Activated T-cell treated with anti-CD3 and anti-CD28 coated beads, Interleukin-2, amount 50 U/mL, for 24 hours (primary cell): ENCODE results near the gene ZBED2.
A peak's percentile ranks its signal among the peaks of the same experiment; 100 is the strongest.
"Not testable (repeated sequence)": the region's sequence is repeated elsewhere in the genome, so short reads cannot be mapped to it uniquely, and the experiment has no call there.

ENCODE experiments used
- DNase-seq: peaks from one replicate; pipeline ENCODE4 v3.0.0-alpha.2; 2020
- H3K27ac Mint-ChIP-seq: 2 replicates; pipeline ENCODE4 v1.8.0; 2020; ENCODE audit warnings: mild to moderate bottlenecking, mixed read lengths
- H3K27me3 Mint-ChIP-seq: 2 replicates; pipeline ENCODE4 v1.8.0; 2020; ENCODE audit warnings: mixed read lengths
- H3K36me3 Mint-ChIP-seq: 2 replicates; pipeline ENCODE4 v1.8.0; 2020; ENCODE audit warnings: low read depth, mixed read lengths
- H3K4me1 Mint-ChIP-seq: 2 replicates; pipeline ENCODE4 v1.8.0; 2020; ENCODE audit warnings: low read depth, mixed read lengths
- H3K4me3 Mint-ChIP-seq: 2 replicates; pipeline ENCODE4 v1.8.0; 2020; ENCODE audit warnings: mild to moderate bottlenecking, moderate library complexity, mixed read lengths
- H3K9me3 Mint-ChIP-seq: 2 replicates; pipeline ENCODE4 v1.8.0; 2020; ENCODE audit warnings: mixed read lengths

The ZBED2 gene

DNA sequence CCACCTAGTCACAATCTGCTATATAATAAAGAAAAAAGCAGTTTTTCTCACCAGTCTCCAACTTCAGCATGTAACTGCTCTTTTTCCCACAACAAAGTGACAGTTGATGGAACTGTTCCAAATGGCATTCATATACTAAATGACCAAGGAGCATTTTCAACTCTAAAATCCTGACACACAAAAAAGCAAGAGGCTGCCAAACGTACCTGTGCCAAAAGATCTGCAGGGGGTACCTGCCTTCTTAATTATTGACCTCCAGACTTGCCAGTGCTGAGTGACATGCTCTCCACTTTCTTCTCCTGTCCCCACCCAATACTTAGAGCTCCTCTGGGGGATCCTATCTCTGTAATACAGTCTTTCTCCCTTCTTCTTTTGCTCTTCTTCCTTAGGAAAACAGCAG is 18.0 kb downstream of the ZBED2 start:
- Mint-ChIP-seq H3K27ac (peak overlapping the region; percentile 28), H3K4me1 (peaks cover 86% of the 10 kb centered on the region), H3K4me3 (no peak overlapping the region), H3K9me3 (no peaks in the 10 kb centered on the region), H3K36me3 (peaks cover 79% of the 10 kb centered on the region), H3K27me3 (no peaks in the 10 kb centered on the region)
- no peak for DNase-seq

DNA sequence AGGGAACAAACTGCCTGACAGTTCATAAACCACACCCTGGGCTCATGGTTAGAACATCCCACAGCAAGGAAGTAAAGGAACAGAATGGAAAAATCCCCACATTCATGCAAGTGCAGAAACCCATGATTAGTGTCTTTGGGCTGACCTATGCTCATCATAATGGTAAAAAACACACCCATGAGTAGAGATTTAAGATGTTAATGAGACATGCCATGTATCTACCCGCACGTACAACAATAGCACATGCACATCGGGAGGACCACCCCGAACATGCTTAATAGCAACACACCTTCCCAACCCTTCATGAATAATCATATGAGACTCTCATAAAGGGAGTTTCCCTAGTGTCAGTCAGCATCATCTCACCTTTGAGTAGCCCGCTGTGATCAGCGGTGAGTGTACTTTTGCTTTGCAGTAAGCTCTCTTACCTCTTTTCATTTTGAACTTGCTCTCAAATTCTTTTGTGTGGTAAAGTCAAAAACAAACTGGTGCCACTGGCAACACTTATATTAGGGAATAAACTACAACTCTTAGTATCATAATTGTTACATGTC is 23.2 kb downstream of the ZBED2 start:
- peak overlapping the region; percentile 38 for H3K4me3 Mint-ChIP-seq
- peaks cover 71% of the 10 kb centered on the region for H3K36me3 Mint-ChIP-seq
- H3K27ac Mint-ChIP-seq, result peak overlapping the region; percentile 89
- peaks cover 79% of the 10 kb centered on the region for H3K4me1 Mint-ChIP-seq
- H3K27me3 Mint-ChIP-seq, result no peaks in the 10 kb centered on the region
- peak; percentile 55 for DNase-seq
- H3K9me3 Mint-ChIP-seq, result no peaks in the 10 kb centered on the region

DNA sequence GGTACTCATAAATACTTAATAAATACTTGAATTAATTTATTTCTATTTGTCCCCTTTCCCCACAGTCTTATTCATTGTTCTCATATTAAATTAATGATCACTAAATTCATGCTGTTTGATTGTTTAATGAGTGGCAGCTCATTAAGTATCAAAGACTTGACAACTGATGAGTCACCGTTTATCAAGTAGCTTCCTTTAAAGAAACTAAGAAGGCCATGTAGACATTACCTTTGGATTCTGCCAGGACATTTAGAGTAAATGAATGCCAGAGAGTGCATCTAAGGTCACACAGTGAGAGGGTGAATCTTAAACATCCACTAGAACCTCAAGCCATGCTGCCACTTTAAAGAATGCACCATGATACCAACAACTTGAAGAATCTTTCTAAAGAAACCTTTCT is 23.9 kb downstream of the ZBED2 start:
- H3K9me3 Mint-ChIP-seq, result no peaks in the 10 kb centered on the region
- peak overlapping the region; percentile 89 for H3K27ac Mint-ChIP-seq
- H3K4me1 Mint-ChIP-seq, result peaks cover 80% of the 10 kb centered on the region
- DNase-seq, result no peak
- no peaks in the 10 kb centered on the region for H3K27me3 Mint-ChIP-seq
- H3K4me3 Mint-ChIP-seq, result no peak overlapping the region
- H3K36me3 Mint-ChIP-seq, result peaks cover 68% of the 10 kb centered on the region

GRCh38 chr3:111570404-111571030 is 24.6 kb downstream of the ZBED2 start:
- H3K27ac Mint-ChIP-seq, result peak overlapping the region; percentile 89
- peaks cover 79% of the 10 kb centered on the region for H3K4me1 Mint-ChIP-seq
- H3K27me3 Mint-ChIP-seq, result no peaks in the 10 kb centered on the region
- H3K4me3 Mint-ChIP-seq, result no peak overlapping the region
- H3K36me3 Mint-ChIP-seq, result peaks cover 64% of the 10 kb centered on the region
- DNase-seq, result no peak
- no peaks in the 10 kb centered on the region for H3K9me3 Mint-ChIP-seq

DNA sequence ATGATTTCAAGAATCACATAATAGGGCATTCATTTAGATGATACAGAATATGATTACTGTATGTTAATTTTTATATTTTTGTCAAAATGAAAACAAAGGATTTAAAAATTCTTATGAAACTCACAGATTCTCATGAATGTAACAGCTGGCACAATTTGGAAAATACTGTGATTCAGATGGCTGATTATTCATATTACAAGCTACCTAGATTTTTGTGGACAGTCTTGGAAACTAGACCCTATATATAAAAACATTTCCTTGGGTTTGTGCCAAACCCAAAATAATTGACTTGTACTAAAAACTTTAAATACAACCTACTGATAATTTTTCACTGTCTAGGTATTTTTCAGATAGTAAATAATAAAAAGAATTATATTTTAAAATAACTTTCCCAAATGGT is 26.2 kb downstream of the ZBED2 start:
- H3K27me3 Mint-ChIP-seq, result no peaks in the 10 kb centered on the region
- no peak overlapping the region for H3K27ac Mint-ChIP-seq
- DNase-seq, result no peak
- H3K4me1 Mint-ChIP-seq, result peaks cover 84% of the 10 kb centered on the region
- H3K4me3 Mint-ChIP-seq, result no peak overlapping the region
- H3K9me3 Mint-ChIP-seq, result no peaks in the 10 kb centered on the region
- peaks cover 64% of the 10 kb centered on the region for H3K36me3 Mint-ChIP-seq

DNA sequence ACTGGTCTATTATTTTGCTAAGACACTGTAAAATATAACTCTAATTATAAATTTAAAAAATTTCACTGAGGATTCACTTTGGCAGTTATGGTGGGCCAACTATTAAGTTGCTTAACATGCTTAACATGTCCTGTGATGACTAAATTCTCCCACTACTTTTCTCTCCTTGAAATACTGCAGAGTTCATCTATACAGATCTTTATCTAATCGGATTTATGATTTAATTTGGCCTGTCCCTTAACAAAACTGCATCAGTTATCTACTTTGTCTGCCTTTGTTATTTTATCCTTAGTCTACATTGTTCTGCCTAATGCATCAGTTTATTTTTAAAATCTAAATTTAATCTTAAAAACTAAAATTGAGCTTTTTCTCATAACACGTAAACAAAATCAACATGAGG is 26.8 kb downstream of the ZBED2 start:
- H3K27me3 Mint-ChIP-seq, result no peaks in the 10 kb centered on the region
- H3K9me3 Mint-ChIP-seq, result no peaks in the 10 kb centered on the region
- H3K36me3 Mint-ChIP-seq, result peaks cover 62% of the 10 kb centered on the region
- no peak overlapping the region for H3K4me3 Mint-ChIP-seq
- peaks cover 84% of the 10 kb centered on the region for H3K4me1 Mint-ChIP-seq
- DNase-seq, result no peak
- H3K27ac Mint-ChIP-seq, result no peak overlapping the region

GRCh38 chr3:111566844-111567243 is 28.3 kb downstream of the ZBED2 start:
- Mint-ChIP-seq H3K27ac (peak overlapping the region; percentile 77), H3K36me3 (peaks cover 58% of the 10 kb centered on the region), H3K9me3 (no peaks in the 10 kb centered on the region), H3K27me3 (no peaks in the 10 kb centered on the region), H3K4me1 (peaks cover 83% of the 10 kb centered on the region), H3K4me3 (no peak overlapping the region)
- DNase-seq, result no peak

DNA sequence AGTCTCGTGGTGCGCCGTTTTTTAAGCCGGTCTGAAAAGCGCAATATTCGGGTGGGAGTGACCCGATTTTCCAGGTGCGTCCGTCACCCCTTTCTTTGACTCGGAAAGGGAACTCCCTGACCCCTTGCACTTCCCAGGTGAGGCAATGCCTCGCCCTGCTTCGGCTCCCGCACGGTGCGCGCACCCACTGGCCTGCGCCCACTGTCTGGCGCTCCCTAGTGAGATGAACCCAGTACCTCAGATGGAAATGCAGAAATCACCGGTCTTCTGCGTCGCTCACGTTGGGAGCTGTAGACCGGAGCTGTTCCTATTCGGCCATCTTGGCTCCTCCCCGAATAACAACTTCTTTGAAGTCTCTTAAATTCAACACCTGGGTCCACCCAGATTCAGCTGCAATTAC is 33.2 kb downstream of the ZBED2 start:
- not testable (repeated sequence) for DNase-seq, H3K4me3 Mint-ChIP-seq, H3K9me3 Mint-ChIP-seq, H3K27me3 Mint-ChIP-seq, H3K27ac Mint-ChIP-seq
- Mint-ChIP-seq H3K36me3 (peaks cover 19% of the 10 kb centered on the region), H3K4me1 (peaks cover 42% of the 10 kb centered on the region)

DNA sequence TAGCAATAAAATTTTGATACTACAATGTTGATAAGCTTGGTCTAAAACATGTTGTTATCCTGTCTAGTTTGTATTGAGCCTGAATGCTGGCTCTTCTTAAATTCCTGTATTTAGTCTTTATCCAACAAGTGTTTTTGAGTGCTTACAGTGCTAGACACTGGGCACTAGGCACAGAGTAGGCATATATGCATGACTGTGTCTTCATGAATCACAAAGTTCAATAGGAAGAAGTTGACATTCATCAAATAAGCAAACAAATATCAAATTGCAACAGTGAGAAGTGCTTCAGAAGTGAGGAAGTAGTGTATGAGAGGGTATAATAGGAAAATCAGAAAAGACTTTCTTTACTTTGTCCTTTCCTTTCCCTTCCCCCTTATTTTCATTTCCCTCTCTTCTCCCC is 46.4 kb downstream of the ZBED2 start:
- H3K36me3 Mint-ChIP-seq, result peaks cover 35% of the 10 kb centered on the region
- H3K9me3 Mint-ChIP-seq, result no peaks in the 10 kb centered on the region
- no peak overlapping the region for H3K27ac Mint-ChIP-seq
- H3K4me3 Mint-ChIP-seq, result no peak overlapping the region
- DNase-seq, result no peak
- peaks cover 37% of the 10 kb centered on the region for H3K4me1 Mint-ChIP-seq
- H3K27me3 Mint-ChIP-seq, result no peaks in the 10 kb centered on the region

- DNase-seq, result no peak
- Mint-ChIP-seq H3K27ac (no peak overlapping the region), H3K4me3 (no peak overlapping the region), H3K27me3 (no peaks in the 10 kb centered on the region), H3K36me3 (peaks cover 38% of the 10 kb centered on the region), H3K9me3 (no peaks in the 10 kb centered on the region), H3K4me1 (peaks cover 39% of the 10 kb centered on the region)
Measured at GRCh38 chr3:111548092-111548491, 47.1 kb downstream of the ZBED2 start.

GRCh38 chr3:111547631-111548030 is 47.5 kb downstream of the ZBED2 start:
- Mint-ChIP-seq H3K36me3 (peaks cover 40% of the 10 kb centered on the region), H3K4me1 (peaks cover 41% of the 10 kb centered on the region), H3K27ac (no peak overlapping the region), H3K9me3 (no peaks in the 10 kb centered on the region), H3K27me3 (no peaks in the 10 kb centered on the region), H3K4me3 (no peak overlapping the region)
- no peak for DNase-seq

GRCh38 chr3:111545349-111545748 is 49.8 kb downstream of the ZBED2 start:
- peak overlapping the region; percentile 77 for H3K4me3 Mint-ChIP-seq
- peaks cover 64% of the 10 kb centered on the region for H3K4me1 Mint-ChIP-seq
- H3K27ac Mint-ChIP-seq, result no peak overlapping the region
- H3K27me3 Mint-ChIP-seq, result no peaks in the 10 kb centered on the region
- no peak for DNase-seq
- no peaks in the 10 kb centered on the region for H3K9me3 Mint-ChIP-seq
- H3K36me3 Mint-ChIP-seq, result peaks cover 30% of the 10 kb centered on the region
